T-helper 17 cell (primary cell): ENCODE results near the gene HTR4. TPM values are rescaled to one million over a fixed set of nuclear protein-coding genes. Genes with fewer than 3 reads are reported as not detected.
"Not testable (repeated sequence)": the region's sequence is repeated elsewhere in the genome, so short reads cannot be mapped to it uniquely, and the experiment has no call there.

Experiments used
- ATAC-seq: fragments of 150-1000 bp; cut with Tn5 transposase; 2 replicates; pipeline ENCODE4 v1.10.0; 2021; ENCODE audit warnings: mild to moderate bottlenecking, moderate library complexity
- DNase-seq, 3 donors: peaks; one replicate each; pipeline versions ENCODE4 v3.0.0 to v3.0.0-alpha.2; 2020 to 2021
- H3K9me3 ChIP-seq: one replicate; pipeline ENCODE4 v1.7.0; 2013; ENCODE audit warnings: low read length, mild to moderate bottlenecking; ENCODE audit not compliant: control insufficient read depth, poor library complexity, severe bottlenecking
- H3K27ac Mint-ChIP-seq: one replicate; pipeline ENCODE4 v1.8.0; 2022; ENCODE audit warnings: mild to moderate bottlenecking, moderate library complexity, mixed read lengths
- H3K27me3 Mint-ChIP-seq: one replicate; pipeline ENCODE4 v1.8.0; 2022; ENCODE audit warnings: mixed read lengths
- H3K36me3 Mint-ChIP-seq: one replicate; pipeline ENCODE4 v1.8.0; 2022; ENCODE audit warnings: low read depth, mixed read lengths
- H3K4me1 Mint-ChIP-seq: one replicate; pipeline ENCODE4 v1.8.0; 2022; ENCODE audit warnings: mild to moderate bottlenecking, mixed read lengths
- H3K4me3 Mint-ChIP-seq: one replicate; pipeline ENCODE4 v1.8.0; 2022; ENCODE audit warnings: mild to moderate bottlenecking, moderate library complexity, mixed read lengths
- total RNA-seq, 4 donors: library from RNA in 2 of 4; stranded (reverse) in 2 of 4; gene quantifications; one replicate each; pipeline ENCODE4 v1.2.3 and lab custom pipeline; 2022 to 2026

HTR4 gene
- total RNA-seq, 2 donors from 2014 or later = not detected

GRCh38 chr5:148532969-148533670 lies 121.2 kb downstream of the HTR4 start:
- no peaks in the 10 kb centered on the region for H3K4me1 Mint-ChIP-seq
- H3K36me3 Mint-ChIP-seq = no peaks in the 10 kb centered on the region
- DNase-seq = no peak
- H3K27ac Mint-ChIP-seq = no peak overlapping the region
- peaks cover 6% of the 10 kb centered on the region for H3K27me3 Mint-ChIP-seq
- no peak overlapping the region for H3K4me3 Mint-ChIP-seq
- ATAC-seq = no peak
- H3K9me3 ChIP-seq = no peaks in the 10 kb centered on the region

GRCh38 chr5:148529450-148529849 lies 124.9 kb downstream of the HTR4 start:
- not testable (repeated sequence) for H3K9me3 ChIP-seq, H3K4me3 Mint-ChIP-seq, DNase-seq, H3K4me1 Mint-ChIP-seq, H3K27ac Mint-ChIP-seq, ATAC-seq, H3K36me3 Mint-ChIP-seq
- H3K27me3 Mint-ChIP-seq = peaks cover 17% of the 10 kb centered on the region

DNA sequence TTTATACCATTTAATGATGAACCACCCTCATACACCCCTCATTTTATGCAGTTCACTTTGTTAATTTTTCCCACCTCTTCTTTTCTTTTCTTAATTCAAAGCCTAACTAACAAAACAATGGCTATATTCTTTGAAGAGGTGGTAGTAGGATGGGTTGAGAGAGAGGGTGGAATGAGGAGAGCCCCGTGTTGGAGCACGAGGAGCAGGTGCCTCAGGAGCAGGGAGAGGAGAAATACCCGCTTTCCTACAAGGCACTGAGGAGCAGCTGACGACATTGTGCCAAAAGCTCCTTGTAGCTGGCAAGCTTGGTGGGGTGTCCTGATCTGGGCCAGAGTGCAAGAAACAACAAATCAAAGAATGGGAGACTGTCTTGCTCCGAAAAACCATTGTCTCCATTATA lies 129.6 kb downstream of the HTR4 start:
- no peak overlapping the region for H3K4me3 Mint-ChIP-seq
- no peak for ATAC-seq

DNA sequence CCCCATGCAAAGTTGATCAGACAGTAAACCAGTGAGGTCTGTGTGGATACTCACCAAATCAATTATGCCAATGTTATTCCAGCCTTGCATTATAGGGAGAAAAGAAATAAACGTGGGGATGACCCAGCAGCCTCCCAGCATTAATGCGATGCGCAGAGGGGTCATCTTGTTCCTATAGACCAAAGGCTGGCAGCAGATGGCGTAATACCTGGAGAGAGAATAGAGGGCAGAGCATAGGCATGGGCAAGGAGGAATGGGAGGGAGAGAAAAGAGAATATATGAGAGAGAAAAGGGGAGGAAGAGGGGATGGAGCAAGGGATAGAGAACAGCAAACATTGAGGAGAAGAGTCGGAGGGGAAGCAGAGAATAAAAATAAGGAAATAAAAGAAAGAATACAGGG lies 131.2 kb downstream of the HTR4 start:
- no peaks in the 10 kb centered on the region for H3K36me3 Mint-ChIP-seq

More for the DNA sequence above, 129.6 kb downstream of the HTR4 start:
- H3K9me3 ChIP-seq = no peaks in the 10 kb centered on the region
- H3K27me3 Mint-ChIP-seq = peaks cover 29% of the 10 kb centered on the region
- no peak overlapping the region for H3K27ac Mint-ChIP-seq
- no peak for DNase-seq
- H3K36me3 Mint-ChIP-seq = no peaks in the 10 kb centered on the region
- no peaks in the 10 kb centered on the region for H3K4me1 Mint-ChIP-seq

GRCh38 chr5:148515460-148515859 lies 138.9 kb downstream of the HTR4 start:
- DNase-seq = no peak
- Mint-ChIP-seq H3K36me3 (no peaks in the 10 kb centered on the region), H3K27me3 (no peaks in the 10 kb centered on the region), H3K4me1 (no peaks in the 10 kb centered on the region), H3K27ac (no peak overlapping the region), H3K4me3 (no peak overlapping the region)
- no peak for ATAC-seq
- no peaks in the 10 kb centered on the region for H3K9me3 ChIP-seq

More for the DNA sequence above, 131.2 kb downstream of the HTR4 start:
- Mint-ChIP-seq H3K27me3 (peaks cover 29% of the 10 kb centered on the region), H3K27ac (no peak overlapping the region), H3K4me1 (no peaks in the 10 kb centered on the region), H3K4me3 (no peak overlapping the region)
- DNase-seq = no peak
- no peak for ATAC-seq
- H3K9me3 ChIP-seq = no peaks in the 10 kb centered on the region

DNA sequence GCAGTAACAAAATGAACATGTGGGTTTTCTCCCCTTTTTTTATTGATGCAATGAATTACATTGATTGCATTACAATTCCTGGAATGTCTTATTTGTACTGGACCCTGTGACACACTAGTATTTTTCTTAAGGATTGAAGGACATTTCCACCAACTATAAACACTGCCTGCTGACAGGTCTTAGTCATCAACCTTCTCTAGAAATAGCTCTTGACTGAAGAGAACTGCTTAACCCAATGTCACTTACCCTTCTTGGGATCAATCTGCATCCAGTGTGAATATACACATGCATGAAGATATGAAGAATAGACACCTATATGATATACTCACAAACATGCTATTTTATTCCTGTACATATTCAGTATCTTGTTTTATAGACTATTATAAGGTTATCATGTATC lies 140.0 kb downstream of the HTR4 start:
- Mint-ChIP-seq H3K4me1 (no peaks in the 10 kb centered on the region), H3K27ac (no peak overlapping the region), H3K36me3 (no peaks in the 10 kb centered on the region), H3K4me3 (no peak overlapping the region), H3K27me3 (no peaks in the 10 kb centered on the region)
- no peak for DNase-seq
- H3K9me3 ChIP-seq = no peaks in the 10 kb centered on the region
- ATAC-seq = no peak

GRCh38 chr5:148512498-148512897 lies 141.8 kb downstream of the HTR4 start:
- H3K4me3 Mint-ChIP-seq = no peak overlapping the region
- H3K4me1 Mint-ChIP-seq = no peaks in the 10 kb centered on the region
- no peaks in the 10 kb centered on the region for H3K27me3 Mint-ChIP-seq
- ATAC-seq (no peak), DNase-seq (no peak)
- no peak overlapping the region for H3K27ac Mint-ChIP-seq
- H3K36me3 Mint-ChIP-seq = no peaks in the 10 kb centered on the region
- no peaks in the 10 kb centered on the region for H3K9me3 ChIP-seq

- no peaks in the 10 kb centered on the region for H3K4me1 Mint-ChIP-seq
- H3K36me3 Mint-ChIP-seq = no peaks in the 10 kb centered on the region
- H3K27me3 Mint-ChIP-seq = no peaks in the 10 kb centered on the region
- no peak overlapping the region for H3K4me3 Mint-ChIP-seq
- no peak overlapping the region for H3K27ac Mint-ChIP-seq
- no peaks in the 10 kb centered on the region for H3K9me3 ChIP-seq
- no peak for ATAC-seq
- DNase-seq = no peak
These were observed 142.4 kb downstream of the HTR4 start for GRCh38 chr5:148511810-148512347.

GRCh38 chr5:148509893-148510292 lies 144.4 kb downstream of the HTR4 start:
- no peak overlapping the region for H3K4me3 Mint-ChIP-seq
- no peaks in the 10 kb centered on the region for H3K36me3 Mint-ChIP-seq
- no peak overlapping the region for H3K27ac Mint-ChIP-seq
- DNase-seq (no peak), ATAC-seq (no peak)
- no peaks in the 10 kb centered on the region for H3K27me3 Mint-ChIP-seq
- H3K4me1 Mint-ChIP-seq = no peaks in the 10 kb centered on the region
- H3K9me3 ChIP-seq = no peaks in the 10 kb centered on the region

DNA sequence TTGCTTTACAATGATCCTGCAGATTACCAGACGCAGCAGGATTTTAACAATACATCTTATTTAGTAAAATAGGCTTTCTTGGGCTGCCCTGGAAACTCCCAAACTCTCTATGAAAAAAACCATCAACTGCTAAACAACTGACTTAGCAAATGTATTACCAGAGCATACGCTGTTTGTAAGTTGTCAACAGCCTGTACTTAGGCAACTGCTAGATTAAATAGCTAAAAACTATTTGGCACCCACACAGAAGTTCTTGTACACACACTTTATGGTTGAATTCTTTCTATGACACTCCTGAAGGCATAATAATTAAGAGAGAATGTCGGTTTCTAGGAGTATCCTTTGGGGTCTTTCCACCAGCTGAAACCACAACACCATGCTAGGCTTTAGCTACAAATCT lies 146.7 kb downstream of the HTR4 start:
- Mint-ChIP-seq H3K27me3 (no peaks in the 10 kb centered on the region), H3K4me1 (no peaks in the 10 kb centered on the region), H3K4me3 (no peak overlapping the region), H3K36me3 (no peaks in the 10 kb centered on the region), H3K27ac (no peak overlapping the region)
- no peak for ATAC-seq
- H3K9me3 ChIP-seq = no peaks in the 10 kb centered on the region
- no peak for DNase-seq

DNA sequence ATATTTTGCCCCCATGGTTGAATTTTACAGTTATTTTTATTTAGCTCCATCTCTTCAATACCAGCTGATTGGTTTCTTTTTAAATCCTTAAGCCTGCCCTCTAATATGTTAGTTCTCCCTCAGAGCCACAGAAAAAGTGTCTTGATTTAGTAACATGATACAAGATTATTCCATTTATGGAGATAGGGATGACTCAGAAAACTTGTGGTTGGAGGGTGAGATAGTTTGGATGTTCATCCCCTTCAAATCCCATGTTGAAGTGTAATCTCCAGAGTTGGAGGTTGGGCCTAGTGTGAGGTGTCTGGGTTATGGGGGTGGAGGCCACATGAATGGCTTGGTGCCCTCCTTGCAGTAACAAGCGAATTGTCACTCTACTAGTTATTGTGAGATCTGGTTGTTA lies 154.9 kb downstream of the HTR4 start:
- H3K27me3 Mint-ChIP-seq = peaks cover 34% of the 10 kb centered on the region

GRCh38 chr5:148497757-148498156 lies 156.6 kb downstream of the HTR4 start:
- no peaks in the 10 kb centered on the region for H3K4me1 Mint-ChIP-seq
- no peak for DNase-seq
- no peak overlapping the region for H3K27ac Mint-ChIP-seq
- H3K36me3 Mint-ChIP-seq = no peaks in the 10 kb centered on the region
- no peak overlapping the region for H3K4me3 Mint-ChIP-seq
- H3K9me3 ChIP-seq = no peaks in the 10 kb centered on the region
- no peak for ATAC-seq
- peaks cover 38% of the 10 kb centered on the region for H3K27me3 Mint-ChIP-seq

More for the DNA sequence above, 154.9 kb downstream of the HTR4 start:
- DNase-seq (no peak), ATAC-seq (no peak)
- H3K36me3 Mint-ChIP-seq = no peaks in the 10 kb centered on the region
- H3K4me1 Mint-ChIP-seq = no peaks in the 10 kb centered on the region
- no peaks in the 10 kb centered on the region for H3K9me3 ChIP-seq
- H3K27ac Mint-ChIP-seq = no peak overlapping the region
- no peak overlapping the region for H3K4me3 Mint-ChIP-seq

DNA sequence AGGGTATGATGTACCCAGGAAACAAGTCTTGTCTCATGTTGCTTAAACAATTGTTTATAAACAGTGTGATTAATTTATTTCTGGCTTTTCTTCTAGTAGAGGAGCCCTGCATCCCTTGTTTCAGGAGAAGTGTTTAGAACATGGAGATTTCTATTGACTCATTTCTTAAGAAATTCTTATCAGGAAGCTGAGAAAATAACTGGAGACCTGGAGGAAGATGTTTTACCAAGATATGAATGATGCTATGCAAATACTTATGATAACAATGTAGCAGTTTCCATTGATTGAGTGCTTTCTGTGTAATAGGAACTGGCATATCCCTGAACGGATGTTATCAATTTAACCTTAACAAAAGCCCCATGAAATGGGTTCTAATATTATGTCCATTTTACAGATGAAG lies 162.0 kb downstream of the HTR4 start:
- Mint-ChIP-seq H3K27ac (no peak overlapping the region), H3K4me1 (no peaks in the 10 kb centered on the region), H3K36me3 (peaks cover 2% of the 10 kb centered on the region), H3K27me3 (peaks cover 63% of the 10 kb centered on the region), H3K4me3 (no peak overlapping the region)
- ATAC-seq (no peak), DNase-seq (no peak)
- no peaks in the 10 kb centered on the region for H3K9me3 ChIP-seq

DNA sequence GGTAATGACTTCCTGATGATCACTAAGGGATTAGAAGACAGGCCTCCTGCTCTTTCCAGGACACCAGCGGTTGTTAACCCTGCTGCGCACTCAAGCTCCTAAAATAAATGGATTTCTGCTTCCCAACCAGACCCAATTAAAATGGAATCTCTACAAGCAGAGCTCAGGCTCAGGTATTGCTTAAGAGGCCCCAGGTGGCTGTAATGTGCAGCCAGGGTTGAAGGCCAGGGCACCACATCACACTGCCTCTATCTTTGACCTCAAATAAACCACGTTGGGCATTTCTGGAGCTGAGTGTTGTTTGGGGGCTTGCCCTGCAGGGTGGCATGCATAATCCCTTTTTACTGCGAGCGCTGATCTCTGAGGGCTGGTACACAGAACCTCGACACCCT lies 162.5 kb downstream of the HTR4 start:
- H3K27me3 Mint-ChIP-seq = peaks cover 66% of the 10 kb centered on the region
- no peak overlapping the region for H3K27ac Mint-ChIP-seq
- peaks cover 2% of the 10 kb centered on the region for H3K4me1 Mint-ChIP-seq
- peaks cover 2% of the 10 kb centered on the region for H3K36me3 Mint-ChIP-seq
- ATAC-seq (no peak), DNase-seq (no peak)
- no peak overlapping the region for H3K4me3 Mint-ChIP-seq
- H3K9me3 ChIP-seq = no peaks in the 10 kb centered on the region
